ENCODE measurements around the gene EFL1.

DNA sequence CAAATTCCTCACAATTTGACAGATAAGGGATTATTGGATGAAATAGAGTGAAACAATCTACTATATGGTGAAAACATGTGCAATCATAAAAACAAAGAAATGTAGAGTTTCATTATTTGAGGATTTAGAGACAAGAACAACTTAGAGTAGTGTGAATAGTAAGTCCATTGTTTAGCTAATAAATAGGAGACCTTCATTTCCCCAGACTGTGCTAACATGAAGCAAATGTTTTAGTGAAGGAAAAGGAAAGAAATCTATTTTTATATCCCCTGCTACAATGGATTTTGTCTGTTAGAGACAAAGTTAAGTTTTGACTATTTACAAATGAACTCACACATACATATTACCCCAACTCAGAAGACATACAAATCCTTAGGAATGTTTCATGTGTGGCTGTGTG is 77.8 kb downstream of the EFL1 start:
- TF ChIP-seq SIN3A (conservative IDR thresholded peaks at IDR 0.05 in 1 of 2, IDR thresholded peaks at IDR 0.05 in 1 of 2; ENCODE audit: low read depth in 1 of 2, low read length in 2 of 2) (no peak), CHD1 (IDR thresholded peaks at IDR 0.05; ENCODE audit: low read depth, low read length) (no peak), YY1 (IDR thresholded peaks at IDR 0.05; ENCODE audit: low read depth, low read length) (no peak), SIX5 (IDR thresholded peaks at IDR 0.05; ENCODE audit: low read depth, low read length) (no peak), SUZ12 (IDR thresholded peaks at IDR 0.05; ENCODE audit: low read length) (no peak), EZH2 (IDR thresholded peaks at IDR 0.05; ENCODE audit: low read depth, low read length, severe bottlenecking) (no peak), POLR2A (IDR thresholded peaks at IDR 0.05; ENCODE audit: control extremely low read depth in 1 of 2, low read depth in 2 of 2, low read length in 2 of 2) (no peak)
- TF ChIP-seq, protein P1, sequence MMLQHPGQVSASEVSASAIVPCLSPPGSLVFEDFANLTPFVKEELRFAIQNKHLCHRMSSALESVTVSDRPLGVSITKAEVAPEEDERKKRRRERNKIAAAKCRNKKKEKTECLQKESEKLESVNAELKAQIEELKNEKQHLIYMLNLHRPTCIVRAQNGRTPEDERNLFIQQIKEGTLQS (IDR thresholded peaks at IDR 0.05; ENCODE audit: insufficient read depth, low read depth, low read length): no peak
